ENCODE results near the gene SLC13A2. TPM values are rescaled to one million over a fixed set of nuclear protein-coding genes. Genes with fewer than 3 reads are reported as not detected.
A peak's percentile ranks its signal among the peaks of the same experiment; 100 is the strongest.

Gene SLC13A2
- total RNA-seq, 1 donor from 2014 or later: 0.55 TPM

- DNase-seq (ENCODE audit: low spot score) (peak; percentile 23), ATAC-seq (no peak)
These were observed 3.1 kb upstream of the SLC13A2 start for GRCh38 chr17:28470266-28470913.

DNA sequence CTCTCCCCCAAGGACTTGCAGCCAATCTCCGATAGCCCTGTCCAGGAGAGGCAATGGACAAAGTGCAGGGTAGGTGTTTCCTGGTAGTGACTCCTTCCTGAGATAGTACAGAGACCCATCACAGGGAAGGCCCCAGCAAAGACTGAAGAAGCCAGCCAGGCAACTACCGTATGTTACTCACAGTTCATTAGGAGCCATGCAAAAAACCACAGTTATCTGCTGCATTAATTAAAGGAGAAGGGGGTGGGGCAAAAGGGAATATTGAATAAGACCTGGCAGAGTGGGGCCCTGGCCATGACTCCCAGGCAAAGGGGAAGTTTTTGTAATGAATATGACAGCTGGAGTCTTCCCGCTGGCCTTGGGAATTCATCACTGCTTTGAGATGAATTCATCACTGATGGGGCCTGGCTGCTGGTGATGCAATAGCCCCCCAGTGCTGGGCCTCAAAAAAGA, 2.5 kb upstream of the SLC13A2 start:
- DNase-seq (ENCODE audit: low spot score): no peak
- no peak for ATAC-seq

GRCh38 chr17:28471531-28472342, 1.7 kb upstream of the SLC13A2 start:
- ATAC-seq (no peak), DNase-seq (ENCODE audit: low spot score) (peak; percentile 41)

DNA sequence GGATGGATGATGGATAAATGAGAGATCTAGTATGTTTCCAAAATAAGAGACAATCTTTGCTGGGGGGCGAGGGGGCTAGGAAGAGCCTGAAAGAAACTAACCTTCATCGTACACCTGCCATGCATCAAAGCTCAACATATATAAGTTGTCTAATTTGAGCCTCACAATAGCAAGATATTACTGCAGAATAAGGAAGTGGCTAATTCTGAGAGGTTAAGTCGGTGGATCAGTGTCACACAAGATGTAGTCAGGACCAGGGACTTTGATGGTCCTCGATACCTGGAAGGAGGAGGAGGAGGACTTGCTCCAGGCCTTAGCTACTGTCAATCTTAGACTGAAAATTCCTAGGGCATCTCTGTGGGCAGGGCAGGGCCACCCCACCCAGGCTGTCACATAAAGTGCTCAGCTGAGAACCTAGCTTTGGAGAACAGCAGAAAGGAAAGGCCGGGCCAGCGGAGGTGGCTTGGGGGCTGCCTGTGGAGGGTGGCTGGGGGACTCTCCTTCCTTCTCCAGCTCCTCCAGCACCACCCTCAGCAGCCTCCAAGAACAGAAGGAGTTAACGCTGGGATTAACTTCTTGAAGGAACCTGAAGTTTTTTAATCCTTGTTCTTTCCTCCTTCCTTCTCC, 460 bp upstream of the SLC13A2 start:
- ATAC-seq: no peak
- peak; percentile 34 for DNase-seq (ENCODE audit: low spot score)

DNA sequence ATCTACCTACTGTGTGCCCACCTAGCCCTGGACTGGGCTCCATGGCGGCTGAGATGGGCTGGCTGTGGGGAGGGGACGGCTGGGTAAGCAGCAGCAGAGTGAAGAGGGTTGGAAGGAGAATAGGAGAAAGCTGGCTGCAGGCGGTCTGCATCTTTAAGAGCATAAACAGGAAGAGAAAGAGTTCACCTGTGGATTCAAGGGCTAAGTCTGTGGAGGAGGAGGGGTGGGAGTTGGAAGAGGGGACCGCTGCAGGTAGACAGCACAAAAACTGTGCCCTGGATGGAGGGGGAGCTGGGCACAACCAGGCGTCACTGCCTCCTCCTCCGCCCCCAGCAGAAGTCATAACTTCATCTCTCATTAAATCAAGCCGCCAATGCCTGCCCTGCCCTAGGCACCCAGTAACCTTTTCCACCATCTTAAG, 677 bp downstream of the SLC13A2 start:
- DNase-seq (ENCODE audit: low spot score) (peak; percentile 26), ATAC-seq (no peak)

DNA sequence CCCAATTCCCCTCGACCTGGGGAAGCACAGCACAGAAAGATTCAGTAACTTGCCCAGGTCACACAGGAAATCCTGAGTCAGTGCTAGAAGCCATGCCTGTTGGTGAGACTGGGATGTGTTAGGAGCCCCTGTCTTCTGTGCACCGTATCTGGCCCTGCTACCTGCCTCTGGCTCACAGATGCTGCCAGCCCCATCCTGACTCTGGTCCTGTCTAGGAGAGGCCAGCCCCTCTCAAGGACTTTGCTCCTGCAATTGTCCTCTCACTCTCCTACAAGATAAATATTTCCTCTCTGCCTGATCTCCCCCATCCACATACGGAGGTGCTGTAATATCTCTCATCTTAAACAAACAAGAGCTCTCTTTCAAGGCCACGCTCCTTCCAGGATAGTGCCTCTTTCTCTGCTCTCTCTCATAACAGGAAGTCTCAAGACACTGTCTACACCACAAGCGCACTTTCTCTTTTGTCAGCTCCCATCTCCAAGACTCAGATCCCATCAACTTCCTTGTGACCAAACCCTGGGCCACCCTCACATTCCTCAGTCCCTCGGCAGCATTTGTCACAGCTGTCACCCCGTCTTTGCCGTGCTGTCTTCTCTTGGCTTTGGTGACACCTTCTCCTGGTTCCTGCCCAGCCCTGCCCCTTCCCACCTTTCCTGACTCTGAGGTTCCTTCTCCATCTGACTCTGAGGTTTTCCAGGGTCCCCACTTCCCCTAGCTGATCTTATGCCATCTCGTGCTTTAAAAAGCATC, 1.9 kb downstream of the SLC13A2 start:
- ATAC-seq (no peak), DNase-seq (ENCODE audit: low spot score) (peak; percentile 37)

DNA sequence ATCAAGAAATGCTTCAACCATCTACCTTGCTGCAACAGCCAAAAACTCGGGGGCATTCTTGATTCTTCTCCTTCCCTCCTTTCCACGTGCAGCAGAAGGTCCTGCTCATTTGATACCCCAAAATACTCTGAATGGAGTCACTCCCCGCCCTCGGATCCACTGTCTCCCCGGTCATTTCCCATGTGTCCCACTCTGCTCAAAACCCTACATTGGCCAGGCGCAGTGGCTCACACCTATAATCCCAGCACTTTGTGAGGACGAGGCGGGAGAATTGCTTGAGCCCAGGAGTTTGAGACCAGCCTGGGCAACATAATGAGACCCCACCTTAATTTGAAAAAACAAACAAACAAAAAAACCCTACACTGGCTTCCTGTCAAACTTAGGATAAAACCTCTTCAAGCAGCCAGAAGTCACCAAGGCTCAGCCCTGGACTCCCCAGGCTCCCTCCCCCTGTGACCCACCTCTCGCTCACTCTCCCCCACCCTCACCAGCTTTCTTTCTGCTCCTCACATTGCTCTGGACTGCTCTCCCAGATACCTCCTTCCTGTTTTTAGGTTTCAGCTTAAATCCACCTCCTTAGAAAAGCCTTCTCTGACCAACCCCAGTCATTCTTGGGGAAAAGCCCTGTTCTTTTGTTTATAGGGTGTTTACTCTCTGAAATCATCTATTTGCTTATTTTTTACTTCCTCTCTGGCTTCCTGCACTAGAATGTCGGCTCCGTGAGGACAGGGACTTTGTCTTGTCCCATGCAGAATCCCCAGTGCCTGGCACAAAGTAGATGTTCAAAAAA, 2.8 kb downstream of the SLC13A2 start:
- DNase-seq (ENCODE audit: low spot score) (peak; percentile 27), ATAC-seq (no peak)

DNA sequence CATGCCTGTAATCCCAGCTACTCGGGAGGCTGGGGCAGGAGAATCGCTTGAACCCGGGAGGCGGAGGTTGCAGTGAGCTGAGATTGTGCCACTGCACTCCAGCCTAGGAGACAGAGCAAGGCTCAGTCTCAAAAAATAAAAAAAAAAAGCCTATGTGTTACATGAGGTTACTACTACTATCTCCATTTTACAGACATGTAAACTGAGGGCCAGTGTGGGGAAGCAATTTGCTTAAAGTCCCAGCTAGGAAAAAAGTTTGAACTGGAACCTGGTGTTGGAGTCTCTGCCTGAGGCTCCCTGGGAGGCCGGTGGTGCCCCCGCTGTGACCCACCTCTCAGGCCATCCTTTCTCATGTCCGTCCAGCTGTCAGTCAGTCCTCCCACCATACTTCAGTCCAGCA, 4.5 kb downstream of the SLC13A2 start:
- no peak for ATAC-seq
- DNase-seq (ENCODE audit: low spot score): peak; percentile 19

DNA sequence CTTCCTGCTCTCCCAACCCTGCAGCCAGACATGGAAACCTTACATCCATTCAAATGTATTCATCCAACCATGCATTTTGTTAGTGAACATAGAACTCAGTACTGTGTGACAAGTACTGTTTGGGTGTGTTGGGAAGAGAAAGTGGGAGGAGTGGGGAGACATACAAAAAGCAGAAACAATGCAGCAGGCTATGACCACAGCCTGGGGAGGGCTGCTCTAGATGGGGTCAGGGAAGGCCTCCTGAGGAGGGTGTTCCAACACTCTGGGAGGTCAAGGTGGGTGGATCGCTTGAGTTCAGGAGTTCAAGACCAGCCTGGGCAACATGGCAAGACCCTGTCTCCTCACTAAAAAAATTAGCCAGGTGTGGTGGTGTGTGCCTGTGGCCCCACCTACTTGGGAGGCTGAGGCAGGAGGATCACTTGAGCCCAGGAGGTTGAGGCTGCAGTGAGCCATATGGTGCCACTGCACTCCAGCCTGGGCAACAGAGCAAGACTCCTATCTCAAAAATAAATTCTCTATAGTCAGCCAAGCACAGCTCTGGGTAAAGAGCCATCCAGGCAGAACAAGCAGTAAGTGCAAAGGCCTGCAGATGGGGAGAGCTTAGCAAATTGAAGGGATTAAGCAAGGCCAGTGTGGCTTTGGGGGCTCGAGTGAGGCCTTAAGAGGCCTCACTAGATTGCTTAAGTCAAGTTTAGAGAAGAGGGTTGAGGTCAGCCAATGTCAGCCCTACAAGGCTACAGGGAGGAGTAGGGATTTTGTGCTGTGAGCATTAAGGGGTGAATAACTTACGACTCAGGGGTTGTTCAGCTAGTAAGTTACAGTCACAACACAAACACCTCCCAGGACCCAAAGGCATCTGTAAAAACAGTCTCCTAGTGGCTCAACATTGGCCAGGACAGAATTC, 5.5 kb downstream of the SLC13A2 start:
- ATAC-seq: no peak
- DNase-seq (ENCODE audit: low spot score): no peak

- DNase-seq (ENCODE audit: low spot score) (no peak), ATAC-seq (no peak)
These were observed 6.8 kb downstream of the SLC13A2 start for GRCh38 chr17:28480278-28480677.

DNA sequence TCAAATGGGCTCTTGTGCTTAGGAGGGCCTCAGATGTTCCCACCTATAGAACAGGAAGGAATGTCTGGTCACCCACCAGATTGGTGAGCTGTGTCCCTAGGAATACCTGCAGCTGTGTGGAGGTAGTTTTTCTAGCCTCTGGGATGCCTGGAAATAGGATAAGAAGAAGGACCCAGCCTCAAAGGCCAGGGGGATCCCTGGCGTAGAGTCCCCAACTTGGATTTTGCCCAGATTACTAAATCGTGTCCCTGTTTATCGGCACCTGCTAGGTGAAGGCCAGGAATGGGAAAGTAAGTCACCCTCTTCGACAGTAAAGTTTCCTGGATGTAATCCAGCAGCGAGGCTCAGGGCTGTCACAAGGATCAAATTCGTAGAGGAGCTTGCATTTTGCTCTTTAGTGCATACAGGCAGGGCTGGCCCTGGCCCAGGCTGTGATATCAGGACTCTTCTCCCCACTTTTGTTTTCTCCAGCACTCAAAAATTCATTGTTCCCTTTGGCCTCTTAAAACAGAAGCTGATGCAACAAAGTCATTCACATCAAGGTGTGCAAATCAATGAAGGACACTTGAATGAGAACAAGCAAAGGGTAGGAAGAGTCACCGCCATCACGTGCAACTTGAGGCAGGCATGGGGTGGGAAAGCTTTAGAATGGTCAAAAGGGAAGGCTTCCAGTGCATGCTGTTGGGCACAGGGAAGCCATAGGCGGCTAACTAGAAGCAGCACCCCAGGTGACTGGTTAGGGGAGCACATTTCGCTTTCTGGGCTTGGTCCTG, 7.5 kb downstream of the SLC13A2 start:
- no peak for ATAC-seq

DNA sequence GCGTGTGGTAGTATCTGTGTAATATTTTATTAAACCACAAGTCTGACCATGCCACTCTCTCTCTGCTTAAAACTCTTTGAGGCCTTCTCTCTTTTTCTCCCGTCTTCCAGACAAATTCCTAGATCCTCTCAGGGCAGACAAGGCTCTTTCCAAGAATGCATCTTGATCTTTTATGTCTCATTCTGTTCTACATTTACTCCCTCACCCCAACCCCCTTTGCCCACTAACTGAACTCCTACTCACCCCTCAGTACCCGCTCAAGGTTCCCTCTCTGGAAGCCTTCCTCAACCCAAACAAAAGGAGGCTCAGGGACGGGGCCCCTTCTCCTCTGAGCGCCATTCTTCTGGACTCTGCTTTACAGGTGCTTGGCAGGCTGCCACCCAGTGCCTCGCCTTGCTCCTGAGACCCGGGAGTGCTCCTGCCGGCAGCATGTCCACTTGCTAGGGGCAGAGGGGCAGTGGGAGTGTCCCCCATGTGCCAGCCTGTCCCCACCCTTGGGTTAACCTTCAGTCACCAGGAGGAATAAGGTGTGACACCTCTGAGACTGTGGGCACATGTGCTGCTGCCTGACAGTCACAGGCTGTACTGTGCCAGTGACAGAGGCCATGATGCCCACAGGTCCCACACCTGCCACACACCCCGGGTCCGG, 9.2 kb downstream of the SLC13A2 start:
- peak; percentile 30 for ATAC-seq
- no peak for DNase-seq (ENCODE audit: low spot score)

More for the DNA sequence above, 7.5 kb downstream of the SLC13A2 start:
- no peak for DNase-seq (ENCODE audit: low spot score)

DNA sequence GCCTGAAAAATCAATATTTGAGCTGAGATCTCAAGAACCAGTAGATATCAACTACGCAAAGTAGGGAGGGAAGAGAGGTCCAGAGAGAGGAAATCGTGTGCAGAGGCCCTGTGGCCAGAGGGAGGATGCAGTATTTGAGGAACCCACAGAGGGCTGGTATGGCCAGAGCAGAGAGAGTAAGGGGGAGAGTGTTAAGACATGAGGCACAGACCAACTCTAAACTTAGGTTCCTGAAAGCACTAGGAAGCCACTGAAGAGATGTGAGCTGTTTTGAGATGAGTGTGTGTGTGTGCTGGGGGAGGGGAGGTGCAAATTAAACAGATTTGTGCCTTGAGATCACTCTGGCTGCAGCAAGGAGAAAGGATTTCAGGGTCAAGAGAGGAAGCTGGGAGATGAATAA, 10.9 kb downstream of the SLC13A2 start:
- DNase-seq (ENCODE audit: low spot score) (no peak), ATAC-seq (no peak)

DNA sequence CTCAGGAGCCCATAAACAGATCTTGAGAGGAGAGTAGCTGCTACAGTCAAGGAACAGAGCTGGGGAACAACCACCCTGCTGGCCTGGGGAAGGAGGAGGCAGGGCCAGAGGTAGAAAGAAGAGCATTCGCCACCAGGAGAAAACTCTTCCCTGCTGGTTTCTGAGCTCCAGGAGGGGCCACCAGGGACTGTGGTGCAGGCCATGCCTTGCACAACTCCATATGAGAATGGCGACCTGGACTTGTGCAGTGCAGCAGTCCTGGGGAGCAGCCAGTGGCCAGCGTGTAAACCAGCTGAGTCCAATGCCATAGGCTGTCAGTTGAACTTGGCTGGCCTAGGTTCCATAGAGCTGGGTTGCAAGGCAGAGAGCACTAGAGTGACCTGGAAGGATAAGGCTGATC, 11.6 kb downstream of the SLC13A2 start:
- DNase-seq (ENCODE audit: low spot score) (no peak), ATAC-seq (peak; percentile 41)

GRCh38 chr17:28487881-28488532, 14.6 kb downstream of the SLC13A2 start:
- peak; percentile 80 for ATAC-seq
- DNase-seq (ENCODE audit: low spot score): no peak

- DNase-seq (ENCODE audit: low spot score) (no peak), ATAC-seq (peak; percentile 42)
These were observed 15.3 kb downstream of the SLC13A2 start for GRCh38 chr17:28488533-28489276.

- no peak for DNase-seq (ENCODE audit: low spot score)
These were observed 17.8 kb downstream of the SLC13A2 start for GRCh38 chr17:28491286-28491685.

More at GRCh38 chr17:28491286-28491685, 17.8 kb downstream of the SLC13A2 start:
- ATAC-seq: no peak
